ENCODE results near the gene SAMD4B. TPM values are rescaled to one million over a fixed set of nuclear protein-coding genes. Genes with fewer than 3 reads are reported as not detected.

The SAMD4B gene
- total RNA-seq, 4 donors from 2014 or later, result 79.5 to 212 (median 124) TPM

DNA sequence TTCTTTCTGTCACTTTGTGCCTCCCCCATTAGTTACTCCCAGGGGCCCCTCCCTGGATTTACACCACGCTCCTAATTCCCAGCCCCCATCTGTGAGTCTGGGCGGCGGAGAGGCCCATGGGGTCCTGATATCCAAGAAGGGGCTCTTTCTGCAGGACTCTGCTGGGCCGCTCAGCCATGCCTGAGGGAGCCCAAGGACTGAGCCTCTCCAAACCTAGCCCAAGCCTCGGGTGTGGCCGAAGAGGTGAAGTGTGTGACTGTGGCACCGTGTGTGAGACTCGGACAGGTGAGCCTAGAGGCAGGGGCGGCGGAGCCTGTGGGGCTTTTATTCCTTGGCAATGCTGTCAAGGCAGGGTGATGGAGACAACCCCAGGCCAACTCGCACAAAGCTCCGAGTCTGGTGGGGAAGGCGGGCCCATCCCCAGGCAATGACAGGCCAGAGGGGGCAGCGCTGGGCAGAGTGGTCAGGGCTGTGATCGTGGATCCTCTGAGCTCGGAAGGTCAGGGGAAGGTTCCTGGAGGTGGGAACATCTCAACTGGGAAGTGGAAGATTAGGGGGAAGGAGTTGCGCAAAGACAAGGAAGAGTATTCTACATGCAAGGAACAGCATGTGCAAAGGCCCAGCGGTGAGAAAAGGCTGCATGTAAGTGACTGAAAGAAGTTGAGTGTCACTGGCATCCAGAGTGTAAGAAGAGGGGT lies 71.8 kb downstream of the SAMD4B start:
- Histone ChIP-seq H3K4me1 (peaks cover 29 to 43% of the 10 kb centered on the region in 2 donors), H3K27me3 (no peaks in the 10 kb centered on the region), H3K27ac (peak overlapping the region; percentile 94 to 100 (median 95)), H3K4me3 (replicated peaks in 1 of 3) (peak overlapping the region in 2 of 3 donors; percentile 50 to 77), H3K36me3 (peaks cover 5 to 6% of the 10 kb centered on the region in 2 donors), H3K9me3 (no peaks in the 10 kb centered on the region)
- 33 to 45% methylated on average over 18 of the region's 18 CpGs for whole genome bisulfite sequencing, 2 donors
- intact Hi-C loops (cut with DNase I), result no loop called here
- peak; percentile 63 to 72 for DNase-seq
- TF ChIP-seq, protein P1, sequence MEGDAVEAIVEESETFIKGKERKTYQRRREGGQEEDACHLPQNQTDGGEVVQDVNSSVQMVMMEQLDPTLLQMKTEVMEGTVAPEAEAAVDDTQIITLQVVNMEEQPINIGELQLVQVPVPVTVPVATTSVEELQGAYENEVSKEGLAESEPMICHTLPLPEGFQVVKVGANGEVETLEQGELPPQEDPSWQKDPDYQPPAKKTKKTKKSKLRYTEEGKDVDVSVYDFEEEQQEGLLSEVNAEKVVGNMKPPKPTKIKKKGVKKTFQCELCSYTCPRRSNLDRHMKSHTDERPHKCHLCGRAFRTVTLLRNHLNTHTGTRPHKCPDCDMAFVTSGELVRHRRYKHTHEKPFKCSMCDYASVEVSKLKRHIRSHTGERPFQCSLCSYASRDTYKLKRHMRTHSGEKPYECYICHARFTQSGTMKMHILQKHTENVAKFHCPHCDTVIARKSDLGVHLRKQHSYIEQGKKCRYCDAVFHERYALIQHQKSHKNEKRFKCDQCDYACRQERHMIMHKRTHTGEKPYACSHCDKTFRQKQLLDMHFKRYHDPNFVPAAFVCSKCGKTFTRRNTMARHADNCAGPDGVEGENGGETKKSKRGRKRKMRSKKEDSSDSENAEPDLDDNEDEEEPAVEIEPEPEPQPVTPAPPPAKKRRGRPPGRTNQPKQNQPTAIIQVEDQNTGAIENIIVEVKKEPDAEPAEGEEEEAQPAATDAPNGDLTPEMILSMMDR (IDR thresholded peaks at IDR 0.05), result no peak
- peak in 1 of 2 donors; percentile 22 for TF ChIP-seq POLR2A (IDR thresholded peaks at IDR 0.05)

DNA sequence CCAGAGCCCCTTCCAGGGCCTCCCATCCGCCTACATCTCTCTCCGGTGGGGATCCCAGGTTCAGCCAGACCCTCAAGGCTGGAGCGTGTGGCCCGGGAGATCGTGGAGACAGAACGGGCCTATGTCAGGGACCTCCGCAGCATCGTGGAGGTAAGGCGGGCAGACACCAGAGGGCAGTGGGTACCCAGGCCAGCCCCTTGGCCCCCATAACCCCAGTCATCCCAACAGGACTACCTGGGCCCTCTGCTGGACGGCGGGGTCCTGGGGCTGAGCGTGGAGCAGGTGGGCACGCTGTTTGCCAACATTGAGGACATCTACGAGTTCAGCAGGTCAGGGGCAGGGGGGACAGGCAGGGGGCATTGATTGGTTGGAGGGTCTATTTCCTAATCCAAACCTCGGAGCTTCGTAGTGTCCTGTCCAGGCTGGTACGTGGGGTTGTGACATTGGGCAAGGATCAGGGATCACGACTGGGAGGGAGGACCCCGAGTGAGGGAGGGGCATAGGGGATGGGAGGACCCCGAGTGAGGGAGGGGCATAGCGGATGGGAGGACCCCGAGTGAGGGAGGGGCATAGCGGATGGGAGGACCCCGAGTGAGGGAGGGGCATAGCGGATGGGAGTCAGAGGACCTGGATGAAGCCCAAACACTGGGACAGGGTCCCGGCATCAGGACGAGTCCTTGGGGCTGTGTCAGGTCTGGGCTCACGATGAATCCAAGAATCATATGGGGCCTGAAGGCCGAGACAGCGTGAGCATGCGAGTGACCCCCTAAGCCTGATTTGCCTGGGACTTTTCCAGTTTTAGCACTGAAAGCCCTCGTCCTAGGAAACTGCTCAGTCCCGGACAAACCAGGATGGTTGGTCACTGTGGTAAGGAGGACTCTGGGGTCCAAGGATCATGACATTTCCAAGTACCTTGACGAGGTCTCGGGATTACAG lies 73.2 kb downstream of the SAMD4B start:
- intact Hi-C loops (cut with DNase I), result no loop called here
- Histone ChIP-seq H3K27me3 (no peaks in the 10 kb centered on the region), H3K4me3 (replicated peaks in 1 of 3) (no peak overlapping the region), H3K9me3 (no peaks in the 10 kb centered on the region), H3K4me1 (peaks cover 22 to 39% of the 10 kb centered on the region in 2 donors), H3K27ac (peak overlapping the region in 2 of 3 donors; percentile 12 to 49), H3K36me3 (peaks cover 6 to 7% of the 10 kb centered on the region in 2 donors)
- 71 to 75% methylated on average over 32 to 34 of the region's 35 CpGs for WGBS, 2 donors
- DNase-seq, result no peak
- TF ChIP-seq, protein P1 (IDR thresholded peaks at IDR 0.05), result no peak
- no peak for TF ChIP-seq POLR2A (IDR thresholded peaks at IDR 0.05)

DNA sequence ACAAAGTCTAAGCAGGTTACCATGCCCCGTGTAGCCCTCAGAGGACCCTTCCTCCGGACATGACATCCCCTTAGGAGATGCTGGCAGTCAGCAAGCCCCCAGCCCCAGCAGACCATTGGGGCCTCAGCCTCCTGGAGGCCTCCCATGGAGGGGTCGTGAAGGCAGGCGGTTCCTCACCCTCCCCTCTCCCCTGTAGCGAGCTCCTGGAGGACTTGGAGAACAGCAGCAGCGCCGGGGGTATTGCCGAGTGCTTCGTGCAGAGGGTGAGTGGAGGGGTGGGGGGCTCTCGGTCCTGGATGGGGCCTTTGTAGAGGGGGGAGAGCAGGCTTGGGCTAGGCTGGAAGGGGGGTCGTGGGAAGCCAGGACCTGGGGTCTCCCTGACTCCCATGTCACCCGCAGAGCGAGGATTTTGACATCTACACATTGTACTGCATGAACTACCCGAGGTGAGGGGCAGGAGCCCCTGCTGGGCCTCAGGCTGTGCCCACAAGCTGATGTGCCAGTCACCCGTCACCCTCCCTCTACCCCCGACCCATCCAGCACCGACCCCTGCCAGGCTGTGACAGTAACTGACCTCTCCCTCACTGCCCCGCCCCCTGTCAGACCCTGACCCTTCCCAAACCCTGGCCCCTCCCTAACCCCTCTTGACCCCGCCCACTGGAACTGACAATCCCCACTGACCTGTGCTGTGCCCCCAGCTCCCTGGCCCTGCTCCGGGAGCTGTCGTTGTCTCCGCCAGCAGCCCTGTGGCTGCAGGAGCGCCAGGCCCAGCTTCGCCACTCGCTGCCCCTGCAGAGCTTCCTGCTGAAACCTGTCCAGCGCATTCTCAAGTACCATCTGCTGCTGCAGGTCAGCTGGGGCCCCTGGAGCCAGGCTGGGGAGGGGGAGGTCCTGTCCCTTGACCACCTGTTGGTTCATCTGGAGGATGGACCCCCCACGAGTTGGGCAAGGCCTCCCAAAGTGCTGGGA lies 74.2 kb downstream of the SAMD4B start:
- intact Hi-C loops (cut with DNase I), result no loop called here
- Histone ChIP-seq H3K4me3 (replicated peaks in 1 of 3) (no peak overlapping the region), H3K36me3 (peaks cover 6 to 7% of the 10 kb centered on the region in 2 donors), H3K27me3 (no peaks in the 10 kb centered on the region), H3K9me3 (no peaks in the 10 kb centered on the region), H3K27ac (no peak overlapping the region), H3K4me1 (peaks cover 11 to 28% of the 10 kb centered on the region in 2 donors)
- TF ChIP-seq, protein P1 (IDR thresholded peaks at IDR 0.05), result no peak
- no peak for TF ChIP-seq POLR2A (IDR thresholded peaks at IDR 0.05)
- no peak for DNase-seq
- 77 to 82% methylated on average over 19 to 23 of the region's 27 CpGs for WGBS, 2 donors

DNA sequence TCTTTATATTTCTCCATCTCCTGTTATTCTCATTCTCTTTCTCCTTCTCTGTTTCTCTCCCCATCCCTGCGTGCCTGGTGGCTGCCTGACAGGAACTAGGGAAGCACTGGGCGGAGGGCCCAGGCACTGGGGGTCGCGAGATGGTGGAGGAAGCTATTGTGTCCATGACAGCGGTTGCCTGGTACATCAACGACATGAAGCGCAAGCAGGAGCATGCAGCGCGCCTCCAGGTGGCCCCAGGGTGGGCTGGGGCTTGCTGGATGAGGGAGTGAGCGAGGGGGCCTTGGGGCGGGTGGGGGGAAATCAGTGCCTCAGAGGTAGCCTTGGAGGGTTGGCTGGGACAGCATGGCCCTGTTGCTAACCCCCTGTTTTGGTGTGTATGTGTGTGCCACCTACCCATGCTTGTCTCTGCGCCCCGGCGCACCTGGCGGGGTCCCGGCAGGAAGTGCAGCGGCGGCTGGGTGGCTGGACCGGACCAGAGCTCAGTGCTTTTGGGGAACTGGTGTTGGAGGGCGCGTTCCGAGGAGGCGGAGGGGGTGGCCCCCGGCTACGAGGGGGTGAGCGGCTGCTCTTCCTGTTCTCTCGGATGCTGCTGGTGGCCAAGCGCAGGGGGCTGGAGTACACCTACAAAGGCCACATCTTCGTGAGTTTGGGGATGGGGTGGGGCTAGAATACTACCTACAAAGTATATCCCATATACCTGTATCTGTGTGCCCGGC lies 75.4 kb downstream of the SAMD4B start:
- intact Hi-C loops (cut with DNase I), result no loop called here
- Histone ChIP-seq H3K4me1 (peaks cover 9 to 26% of the 10 kb centered on the region in 2 donors), H3K27me3 (no peaks in the 10 kb centered on the region), H3K4me3 (replicated peaks in 1 of 3) (no peak overlapping the region), H3K27ac (no peak overlapping the region), H3K9me3 (no peaks in the 10 kb centered on the region), H3K36me3 (peaks cover 6 to 7% of the 10 kb centered on the region in 2 donors)
- WGBS, 2 donors, result 91 to 92% methylated on average over 19 to 30 of the region's 30 CpGs
- DNase-seq, result no peak
- TF ChIP-seq, protein P1 (IDR thresholded peaks at IDR 0.05), result no peak
- TF ChIP-seq POLR2A (IDR thresholded peaks at IDR 0.05), result no peak

Measured in thyroid gland (tissue), 4 donors.